Measurements from ENCODE around the gene HES3.
A peak's percentile ranks its signal among the peaks of the same experiment; 100 is the strongest.

HES3 gene

DNA sequence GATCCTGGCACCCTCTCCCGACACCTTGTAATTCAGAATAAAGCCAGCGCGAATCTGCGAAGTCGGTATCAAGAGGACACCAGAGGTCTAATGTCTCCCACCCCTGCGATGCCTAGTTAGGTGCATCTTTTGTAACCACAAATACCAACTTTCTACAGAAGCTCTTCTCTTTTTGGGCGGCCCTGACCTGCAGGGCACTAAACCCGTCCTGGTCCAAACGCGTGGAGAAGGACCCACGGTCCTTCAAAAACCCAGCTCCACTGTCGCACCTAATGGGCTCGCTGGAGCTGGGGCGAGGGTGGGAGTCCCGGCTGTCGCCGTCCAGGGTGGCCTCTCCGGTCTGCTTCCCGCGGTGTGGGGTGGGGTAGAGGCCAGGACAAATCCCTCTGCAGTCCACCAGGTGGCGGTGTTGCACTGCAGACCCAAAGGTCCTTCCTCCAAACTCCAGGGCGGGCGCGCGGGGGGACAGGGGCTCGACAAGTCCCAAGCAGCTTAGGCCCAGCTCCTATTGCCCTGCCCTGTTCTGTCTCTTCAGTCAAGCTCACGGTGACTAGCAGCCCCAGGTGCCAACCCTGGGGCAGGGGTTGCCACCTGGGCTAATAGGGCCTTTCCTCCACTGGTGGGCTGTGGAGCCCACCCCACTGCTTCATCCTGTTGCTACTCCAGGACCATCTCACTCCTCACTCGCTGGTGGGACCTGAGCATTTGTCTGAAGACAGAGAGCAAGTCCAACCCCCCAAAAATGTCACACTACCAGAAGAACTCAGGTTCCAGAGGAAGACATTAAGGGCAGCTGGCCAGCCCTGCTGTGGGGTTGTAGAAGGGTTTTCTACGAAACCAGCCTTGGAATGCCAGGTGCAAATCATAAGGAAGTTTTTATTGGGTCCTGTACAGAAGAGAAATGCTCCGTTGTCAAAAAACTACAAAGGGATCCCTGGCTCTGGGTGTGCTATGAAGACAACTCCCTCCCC is 2.8 kb downstream of the HES3 start:
- peak; percentile 70 for DNase-seq

DNA sequence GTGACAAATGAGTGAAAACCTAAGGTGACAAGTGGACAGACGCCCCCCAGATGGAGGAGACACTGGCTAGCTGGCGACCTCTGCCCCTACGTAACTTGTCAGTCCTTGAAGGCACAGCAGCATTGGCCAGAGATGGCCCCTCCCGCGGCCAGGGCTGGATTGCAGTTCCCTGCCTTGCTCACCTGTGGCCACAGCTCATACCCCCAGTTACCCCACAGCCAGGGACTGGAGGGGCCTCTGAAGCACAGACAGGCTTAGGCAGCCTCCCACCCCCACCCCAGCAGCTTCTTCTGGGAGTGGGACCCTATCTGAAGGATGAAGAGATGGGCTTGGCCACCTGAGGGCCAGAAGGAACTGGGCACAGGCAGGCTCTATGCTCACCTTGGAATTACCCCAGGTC is 3.7 kb downstream of the HES3 start:
- DNase-seq = no peak

DNA sequence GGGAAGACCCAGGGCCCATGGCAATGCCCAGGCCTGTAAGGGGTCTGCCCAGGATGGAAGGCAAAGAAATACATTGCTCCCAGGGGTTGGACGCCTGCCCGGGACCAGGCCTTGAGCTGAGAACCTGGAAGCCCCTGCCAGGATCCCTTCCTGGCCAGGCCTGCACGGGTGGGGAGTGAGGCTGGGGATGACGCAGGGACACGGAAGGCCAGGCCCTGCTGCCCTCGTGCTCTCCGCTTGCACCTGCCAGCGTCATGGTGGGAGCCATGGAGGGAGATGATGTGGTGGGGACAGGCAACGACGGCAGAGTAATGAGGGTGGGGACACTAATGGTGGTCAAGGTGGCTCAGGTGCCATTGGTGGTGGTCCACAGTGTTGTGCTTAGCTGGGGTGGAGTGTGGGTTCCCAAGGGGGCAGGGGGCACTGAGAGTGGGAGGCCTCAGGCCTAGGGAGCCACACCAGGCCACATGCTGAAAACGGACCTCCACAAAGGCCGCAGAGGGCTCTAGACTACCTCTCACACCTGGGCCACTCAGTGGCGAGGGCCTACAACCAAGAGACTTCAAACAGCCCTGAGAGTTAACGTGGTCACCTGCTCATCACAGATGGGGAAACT is 4.3 kb downstream of the HES3 start:
- no peak for DNase-seq

DNA sequence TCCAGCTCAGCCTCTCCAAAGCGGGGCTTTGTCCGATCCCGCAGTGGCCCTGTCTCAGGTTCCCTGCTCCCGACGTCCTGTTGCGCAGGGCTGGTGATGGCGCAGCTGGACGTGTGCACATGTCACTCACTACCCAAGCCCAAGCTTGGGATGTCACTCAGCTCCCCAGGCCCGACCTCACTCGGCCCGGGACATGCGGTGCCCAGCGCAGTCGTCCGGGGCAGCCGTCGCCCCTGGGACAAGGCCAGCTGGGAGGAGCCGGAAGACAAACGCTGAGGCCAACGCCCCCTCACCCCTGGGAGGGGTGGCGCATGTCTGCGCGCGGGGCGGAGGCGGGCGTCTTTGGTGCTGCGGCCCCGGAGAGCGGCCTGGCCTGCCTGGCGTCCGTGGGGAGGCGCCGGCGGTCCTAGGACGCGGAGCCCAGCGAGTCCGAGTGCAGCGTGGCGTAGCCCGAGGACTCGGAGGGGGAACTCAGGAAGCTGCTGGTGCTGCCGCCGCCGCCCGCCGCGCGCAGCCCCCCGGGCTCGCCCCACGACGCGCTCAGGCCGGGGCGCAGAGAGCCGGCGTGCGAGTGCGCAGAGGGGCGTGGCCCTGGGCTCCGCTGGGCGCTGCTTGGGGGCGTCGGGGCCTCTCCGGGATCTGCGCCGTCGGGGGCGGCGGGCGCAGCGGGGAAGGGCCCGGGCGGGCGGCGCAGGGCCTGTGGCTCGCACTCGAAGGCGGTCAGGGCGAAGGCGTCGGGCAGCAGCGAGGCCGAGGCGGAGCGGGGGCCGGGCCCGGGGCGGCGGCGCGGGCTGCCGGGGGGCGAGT is 5.2 kb downstream of the HES3 start:
- no peak for DNase-seq

DNA sequence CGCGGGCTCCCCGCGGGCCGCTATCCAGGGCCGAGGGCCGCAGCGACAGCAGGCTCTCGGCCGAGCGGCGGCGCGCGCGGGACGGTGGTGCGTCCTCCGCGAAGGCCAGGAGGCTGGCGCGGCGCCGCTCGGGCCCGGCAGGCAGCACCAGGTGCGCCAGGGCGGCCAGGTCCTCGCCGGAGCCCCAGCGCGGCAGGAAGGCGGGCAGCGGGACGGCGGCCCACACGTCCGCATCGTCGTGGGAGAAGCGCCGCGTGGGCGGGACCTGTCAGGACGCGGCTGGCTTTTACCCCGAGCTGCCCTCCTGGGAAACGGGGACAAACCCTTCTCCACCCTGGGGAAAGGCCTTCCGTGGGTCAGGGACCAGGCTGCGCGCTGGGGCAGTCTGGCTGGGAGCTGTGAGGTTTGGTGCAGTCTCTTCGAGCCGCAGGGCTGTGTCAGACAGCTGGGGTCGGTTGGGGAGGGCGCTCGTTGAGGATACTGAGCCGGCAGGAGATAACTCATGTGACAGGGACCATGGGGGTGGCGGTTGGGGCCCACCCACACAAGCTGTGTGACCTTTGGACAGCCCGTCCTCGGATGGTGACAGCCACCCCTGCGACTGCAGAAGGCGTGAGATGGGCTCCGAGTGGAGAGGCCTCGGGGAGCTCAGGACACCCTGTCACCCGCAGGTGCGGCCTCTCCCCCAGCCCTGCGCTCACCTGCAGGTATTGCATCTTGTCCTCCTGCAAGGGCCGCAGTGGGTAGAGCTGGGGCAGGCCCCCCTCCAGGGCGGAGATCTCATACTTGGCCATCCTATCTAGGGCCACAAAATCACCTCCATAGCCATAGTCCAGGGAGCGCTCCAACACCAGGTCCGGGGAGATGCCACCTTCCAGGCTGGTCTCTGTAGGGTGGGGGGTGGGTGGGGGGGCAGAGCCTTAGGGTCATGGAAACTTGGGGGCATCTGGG is 6.0 kb downstream of the HES3 start:
- DNase-seq = no peak

DNA sequence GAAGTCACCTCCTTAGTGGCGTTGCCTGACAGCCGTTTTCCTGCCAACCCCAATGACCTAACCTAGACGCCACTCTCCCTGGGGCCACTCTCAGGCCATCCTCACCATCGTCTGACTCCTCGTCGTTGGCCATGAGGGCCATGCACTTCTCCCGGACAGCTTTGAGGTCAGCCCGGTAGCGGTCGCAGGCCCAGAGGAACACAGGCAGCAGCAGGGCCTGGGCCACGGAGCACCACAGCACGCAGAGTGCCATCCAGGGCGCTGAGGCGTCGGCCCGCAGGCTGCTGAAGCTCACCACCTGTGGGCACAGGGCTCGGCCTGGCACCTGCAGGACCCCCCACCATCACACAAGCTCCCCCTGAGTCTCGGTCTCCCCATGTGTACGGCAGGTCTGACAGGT is 7.3 kb downstream of the HES3 start:
- no peak for DNase-seq

DNA sequence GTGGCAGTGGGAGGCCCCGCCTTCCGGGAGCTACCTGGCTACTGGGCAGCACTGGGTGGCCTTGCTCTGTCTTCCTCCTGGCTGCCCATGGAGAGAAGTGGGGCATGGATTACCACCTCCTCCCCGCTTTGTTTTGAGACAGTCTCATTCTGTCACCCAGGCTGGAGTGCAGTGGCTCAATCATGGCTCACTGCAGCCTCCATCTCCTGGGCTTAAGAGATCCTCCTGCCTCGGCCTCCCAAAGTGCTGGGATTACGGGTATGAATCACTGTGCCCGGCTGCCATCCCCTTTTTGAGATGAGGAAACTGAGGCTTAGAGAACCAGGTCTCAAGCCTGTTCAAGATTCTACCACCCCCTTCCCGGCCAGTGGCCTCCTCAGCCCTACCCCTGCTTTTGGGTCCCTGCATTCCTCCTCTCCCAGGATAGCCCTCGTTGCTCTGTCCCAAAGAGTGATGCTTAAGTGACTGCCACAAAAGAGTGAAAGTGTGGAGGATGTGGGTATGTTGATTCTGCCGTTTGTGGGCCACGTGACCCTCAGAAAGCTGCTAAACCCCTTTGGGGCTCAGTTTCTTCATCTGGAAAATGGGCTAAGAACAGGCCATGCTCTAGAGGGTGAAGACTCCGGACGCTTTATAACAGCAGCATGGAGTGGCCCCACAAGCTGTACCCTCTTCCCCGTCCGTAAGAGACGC is 7.8 kb downstream of the HES3 start:
- no peak for DNase-seq

DNA sequence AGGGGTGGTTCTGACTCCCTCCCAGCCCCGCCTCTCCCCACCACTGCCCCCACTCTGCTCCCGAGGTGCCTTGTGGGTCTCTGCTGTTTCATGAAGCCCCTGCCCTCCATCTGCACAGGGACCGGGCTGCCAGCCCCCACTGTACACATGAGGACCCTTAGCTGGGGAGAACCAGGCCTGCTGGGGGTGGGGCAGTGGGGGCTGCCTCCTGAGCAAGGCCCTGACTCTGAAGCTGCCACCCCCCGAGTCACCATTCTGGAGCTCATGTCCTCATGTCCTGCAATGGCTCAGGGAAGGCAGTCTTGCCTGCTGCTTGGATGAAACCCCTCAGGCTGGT is 8.4 kb downstream of the HES3 start:
- DNase-seq = no peak

DNA sequence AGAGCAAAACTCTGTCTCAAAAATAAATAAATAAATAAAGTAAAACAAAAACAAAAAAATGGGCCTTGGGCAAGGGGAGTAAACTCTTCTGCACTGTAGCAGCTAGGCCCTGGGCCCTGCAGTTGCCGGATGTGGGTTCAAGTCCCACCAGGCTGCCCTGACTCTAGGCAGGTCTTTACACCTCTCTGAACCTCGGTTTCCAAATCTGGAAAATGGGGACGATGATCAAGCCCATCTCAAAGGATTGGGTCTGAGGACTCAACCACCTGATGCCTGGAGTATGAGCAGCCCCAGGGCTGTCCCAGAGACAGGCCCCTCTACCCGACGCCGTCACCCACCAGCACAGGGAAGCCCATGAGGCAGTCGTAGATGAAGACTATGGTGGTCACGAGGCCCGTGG is 9.4 kb downstream of the HES3 start:
- no peak for DNase-seq

DNA sequence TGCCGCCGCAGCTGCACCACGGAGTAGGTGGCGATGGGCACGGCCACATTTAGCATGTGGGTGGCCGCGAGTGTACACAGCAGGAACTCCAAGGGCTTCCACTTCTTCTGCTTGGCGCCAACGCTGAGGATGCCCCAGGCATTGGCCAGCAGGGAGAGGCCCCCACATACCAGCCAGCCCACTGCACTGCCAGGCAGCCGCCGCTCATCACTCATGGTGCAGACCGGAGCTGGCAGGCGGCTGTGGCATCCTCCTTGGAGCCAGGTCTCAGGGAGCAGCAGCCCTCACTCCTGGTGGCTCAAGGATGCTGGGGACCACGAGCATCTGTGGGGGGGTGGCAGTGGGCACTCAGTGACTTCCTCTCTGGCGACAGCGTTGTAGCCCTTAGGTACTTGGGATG is 10.7 kb downstream of the HES3 start:
- no peak for DNase-seq

DNA sequence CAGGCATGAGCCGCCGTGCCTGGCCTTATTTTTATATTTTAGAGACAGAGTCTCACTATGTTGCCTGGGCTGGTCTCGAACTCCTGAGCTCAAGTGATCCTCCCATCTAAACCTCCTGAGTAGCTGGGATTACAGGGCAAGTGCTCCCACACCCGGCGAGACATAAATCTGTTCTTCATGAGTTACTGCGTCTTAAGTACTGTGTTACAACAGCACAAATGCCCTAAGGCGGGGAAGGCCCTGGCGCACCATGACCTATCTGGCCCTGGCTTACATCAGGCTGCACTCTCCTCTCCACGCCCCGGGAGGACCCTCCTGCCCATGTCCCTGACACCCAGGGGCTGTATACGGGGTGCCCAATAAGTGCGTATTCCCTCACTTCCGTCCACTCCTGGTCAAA is 12.7 kb downstream of the HES3 start:
- DNase-seq = no peak

DNA sequence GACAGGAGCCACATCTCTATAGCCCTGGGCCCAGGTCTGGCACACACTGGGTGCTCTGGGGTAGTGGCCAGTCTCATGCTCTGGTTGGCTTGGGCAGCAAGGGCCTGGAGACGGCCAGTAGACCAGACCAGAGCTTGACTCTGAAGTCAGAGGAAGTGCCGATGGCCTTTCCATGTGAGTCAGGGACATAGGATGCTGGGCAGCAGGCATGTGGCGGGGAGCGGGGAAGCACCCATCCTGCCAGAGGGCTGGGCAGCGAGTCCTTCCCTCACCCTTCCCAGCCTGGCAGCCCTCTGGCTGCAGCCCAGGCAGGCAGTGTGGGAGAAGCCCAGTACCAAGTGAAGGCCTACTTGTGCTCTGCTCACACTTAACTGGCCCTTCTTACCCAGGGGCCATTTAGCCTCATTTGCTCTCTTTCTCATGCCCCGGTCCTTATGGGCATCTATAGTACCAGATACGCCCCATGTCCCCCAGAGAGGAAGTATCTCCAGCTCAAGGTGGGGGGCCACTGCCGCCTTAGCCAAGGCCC is 13.6 kb downstream of the HES3 start:
- no peak for DNase-seq

DNA sequence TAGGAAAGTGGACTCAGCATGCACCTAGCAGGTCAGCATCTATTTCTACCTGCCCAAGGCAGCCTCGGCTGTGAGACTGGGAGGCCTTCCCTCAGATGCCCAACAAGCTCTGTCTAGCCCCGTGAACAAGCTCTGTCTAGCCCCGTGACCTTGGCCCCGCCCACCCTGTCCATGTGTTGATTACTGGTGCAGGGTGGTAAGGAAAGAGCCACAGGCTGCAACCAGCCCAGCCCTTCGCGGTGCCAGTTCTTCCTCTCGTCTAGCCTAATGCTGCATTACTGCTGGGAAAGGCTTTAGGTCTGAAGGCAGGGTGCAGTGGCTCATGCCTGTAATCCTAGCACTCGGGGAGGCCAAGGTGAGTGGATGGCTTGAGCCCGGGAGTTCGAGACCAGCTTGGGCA is 14.7 kb downstream of the HES3 start:
- DNase-seq = no peak

DNA sequence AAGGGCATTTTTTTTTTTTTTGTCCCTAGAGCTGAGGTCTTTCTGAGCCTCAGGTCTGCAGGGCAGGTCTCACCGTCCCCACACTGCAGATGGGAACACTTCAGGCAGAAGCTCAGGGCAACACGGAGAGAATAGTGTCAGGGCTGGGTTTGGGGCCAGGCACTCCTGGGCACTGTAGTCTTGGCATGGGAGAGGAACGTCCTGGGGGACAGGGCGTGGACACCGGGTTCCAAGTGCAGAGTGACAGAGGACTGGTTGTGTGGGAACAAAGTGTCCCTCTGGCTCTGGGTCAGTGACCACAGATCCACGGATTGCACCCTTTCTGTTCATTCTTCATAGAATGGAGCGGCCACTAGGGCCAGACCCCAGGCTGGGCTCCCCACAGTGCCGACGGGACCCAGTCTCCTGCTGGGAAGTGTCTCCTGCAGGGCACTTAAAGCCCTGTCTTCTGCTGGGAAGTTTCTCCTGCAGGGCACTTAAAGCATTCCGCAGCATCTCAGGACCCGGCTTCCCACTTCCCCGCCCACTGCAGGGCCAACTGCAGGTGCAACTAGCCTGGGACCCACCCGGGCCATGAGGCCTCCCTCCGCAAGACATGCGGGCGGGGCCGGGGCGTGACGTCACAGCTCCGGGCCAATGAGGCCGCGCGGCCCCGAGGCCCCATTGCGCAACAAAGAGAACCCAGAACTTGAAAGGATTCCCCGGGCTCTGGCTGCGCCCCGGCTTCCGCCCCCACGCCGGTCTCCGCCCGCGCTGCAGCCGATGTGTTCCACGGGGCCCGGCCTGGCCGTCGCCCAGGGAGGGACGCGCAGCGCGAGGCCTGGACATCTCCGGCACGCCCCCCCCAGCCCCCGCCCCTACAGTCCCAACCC is 15.7 kb downstream of the HES3 start:
- DNase-seq = peak; percentile 65

DNA sequence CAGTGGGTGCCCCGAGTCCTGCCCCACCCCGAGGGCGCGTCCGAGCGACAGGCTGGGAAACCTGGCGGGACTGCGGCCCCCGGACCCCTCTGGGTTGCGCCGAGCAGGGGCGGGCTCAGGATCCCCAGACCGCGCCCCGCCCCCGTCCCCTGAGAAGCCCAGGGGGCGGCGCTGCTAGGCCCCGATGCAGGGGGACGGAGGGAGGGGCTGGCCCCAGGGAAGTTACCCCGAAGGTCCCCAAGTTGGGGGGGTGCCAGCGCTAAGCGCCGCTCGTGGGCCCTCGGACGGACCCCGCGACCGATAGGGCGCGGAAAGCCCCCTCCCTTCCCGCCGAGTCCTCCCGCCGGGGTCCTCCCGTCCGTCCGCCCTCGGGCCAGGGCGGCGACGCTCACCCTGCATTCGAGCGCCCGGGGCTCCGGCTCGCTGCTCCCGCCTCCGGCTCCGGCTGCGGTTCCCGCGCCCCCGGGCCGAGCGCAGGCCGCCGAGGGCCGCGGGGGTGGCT is 16.5 kb downstream of the HES3 start:
- no peak for DNase-seq

DNA sequence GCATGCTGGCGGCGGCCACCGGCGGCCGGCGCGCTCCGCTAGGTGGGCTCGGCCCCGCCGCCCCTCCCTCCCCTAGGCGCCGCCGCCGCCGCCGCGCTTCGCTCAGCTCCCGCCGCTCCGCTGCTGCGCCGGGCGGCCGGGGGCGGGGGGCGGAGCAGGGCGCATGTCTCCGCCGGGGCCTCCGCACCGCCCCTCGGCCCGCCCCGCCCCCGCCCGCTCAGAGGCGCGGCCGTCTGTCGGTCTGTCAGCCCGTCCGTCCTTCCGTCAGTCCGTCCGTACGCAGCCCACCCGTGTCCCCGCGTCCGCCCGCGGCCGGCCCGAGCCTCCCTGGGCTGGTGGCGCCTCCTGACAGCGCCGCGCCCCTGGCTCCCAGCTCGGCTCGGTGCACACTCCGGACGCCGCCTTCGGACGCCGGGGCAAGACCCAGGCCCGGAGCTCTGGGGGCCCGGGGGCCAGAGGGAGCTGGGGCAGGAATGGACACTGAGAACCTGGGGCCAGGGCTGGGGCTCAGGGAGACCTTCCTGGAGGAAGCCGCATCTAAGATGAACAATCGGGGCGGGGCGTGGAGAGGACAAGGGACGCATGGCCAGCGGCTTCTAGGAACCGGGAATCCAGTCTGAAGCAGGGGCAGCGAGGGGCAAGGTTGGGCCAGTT is 17.1 kb downstream of the HES3 start, which contains the start of gene GPR153:
TSS of gene GPR153 (minus strand) at position 138 of the 654 bp plus-strand sequence. CDS start 6,193 bp downstream, outside the sequence.
- peak; percentile 29 for DNase-seq

DNA sequence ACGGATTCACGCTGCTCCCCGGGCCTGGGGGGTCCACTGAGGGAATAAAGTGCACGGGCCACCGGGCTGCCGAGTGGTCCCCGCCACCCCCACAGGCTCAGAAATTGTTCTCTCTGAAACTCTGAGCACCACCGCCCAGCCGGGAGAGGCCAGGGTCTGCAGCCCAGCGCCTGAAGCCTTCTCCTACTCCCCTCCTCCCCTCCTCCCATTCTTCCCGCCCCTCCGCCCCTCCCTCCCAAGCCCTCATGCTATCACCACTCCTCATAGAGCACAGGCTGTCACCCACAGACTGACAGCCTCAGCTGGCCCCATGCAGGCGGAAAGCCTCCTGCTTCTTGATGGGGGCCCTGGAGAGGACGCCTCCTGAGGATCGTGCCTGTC is 17.6 kb downstream of the HES3 start:
- no peak for DNase-seq

DNA sequence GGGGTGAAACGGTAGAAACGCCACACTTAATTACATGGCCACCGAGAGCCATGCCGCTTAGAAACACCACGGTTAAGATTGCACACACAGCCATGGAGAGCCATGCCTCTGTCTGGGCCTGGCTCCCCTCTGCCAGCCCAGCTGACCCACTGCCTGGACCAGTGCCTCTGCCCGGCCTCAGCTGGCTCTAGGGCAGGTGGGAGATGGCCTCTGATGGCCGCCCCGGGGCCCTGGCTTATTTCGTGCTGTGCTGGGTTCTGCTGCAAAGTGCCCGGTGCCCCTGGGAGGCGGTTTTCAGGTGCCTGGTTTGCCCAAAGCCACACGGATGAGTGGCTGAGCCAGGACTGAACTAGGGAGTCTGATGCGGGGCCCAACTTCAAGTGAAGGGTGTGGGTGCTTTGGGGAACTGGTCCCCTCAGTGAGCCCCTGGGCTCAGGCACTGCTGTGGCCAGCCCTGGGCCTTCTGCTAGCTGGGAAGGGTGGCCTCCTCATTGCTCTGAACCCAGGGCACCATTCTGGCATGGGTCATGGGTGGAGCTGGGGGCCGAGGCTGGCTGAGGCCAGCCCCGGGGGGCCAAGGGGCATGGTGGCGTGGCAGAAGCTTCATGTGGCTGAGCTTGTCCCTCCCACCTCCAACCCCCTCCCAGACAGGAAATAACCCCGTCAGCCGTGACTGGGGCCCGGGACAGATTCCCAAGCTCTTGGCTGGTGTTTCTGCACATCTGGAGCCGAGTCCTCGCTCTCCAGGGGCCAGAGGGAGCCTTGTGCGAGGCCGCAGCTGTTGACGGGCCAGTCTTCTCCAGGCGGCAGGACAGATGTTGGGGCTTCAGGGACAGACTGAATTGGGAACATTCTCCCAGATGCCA is 18.8 kb downstream of the HES3 start:
- DNase-seq = no peak

DNA sequence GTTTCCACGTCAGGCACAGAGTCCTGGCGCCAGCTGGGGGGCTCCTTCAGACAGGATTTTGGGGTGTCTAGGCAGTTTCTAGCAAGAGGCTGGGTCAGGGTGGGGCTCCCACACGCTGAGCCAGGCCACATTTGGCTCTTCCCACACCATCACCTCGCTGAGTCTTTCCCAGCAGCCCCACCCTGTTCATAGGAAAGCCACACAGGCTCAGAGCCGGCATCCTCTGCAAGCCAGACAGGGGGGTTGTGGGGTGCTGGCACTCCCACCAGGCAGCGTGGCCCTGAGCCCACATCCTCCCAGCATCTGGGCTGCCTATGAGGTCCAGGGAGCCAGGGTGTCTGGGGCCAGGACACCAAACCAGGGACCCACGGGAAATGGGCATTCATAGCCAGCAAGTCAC is 19.7 kb downstream of the HES3 start:
- no peak for DNase-seq

All from activated CD4-positive, alpha-beta T cell treated with anti-CD3 and anti-CD28 coated beads for 1 hour (primary cell).